CD4-positive, alpha-beta T cell (primary cell): ENCODE results near the gene XPA. TPM values are rescaled to one million over a fixed set of nuclear protein-coding genes. Genes with fewer than 3 reads are reported as not detected.
A peak's percentile ranks its signal among the peaks of the same experiment; 100 is the strongest.

Source experiments
- ATAC-seq: fragments of 200-7000 bp; cut with Tn5 transposase; one replicate; pipeline ENCODE4 v1.10.0; 2022; ENCODE audit warnings: mild to moderate bottlenecking; ENCODE audit not compliant: poor library complexity
- CTCF ChIA-PET: fragments of 350-600 bp; sonication (Branson Sonifier 250); formaldehyde crosslinking; loops from one replicate; lab custom pipeline; 2021; ENCODE audit warnings: antibody characterized with exemption, inconsistent platforms; lab: Charles Lee
- POLR2A ChIA-PET: fragments of 350-600 bp; sonication (Branson Sonifier 250); formaldehyde crosslinking; loops from one replicate; lab custom pipeline; 2021; ENCODE audit warnings: antibody characterized with exemption, inconsistent platforms; lab: Charles Lee
- DNase-seq, 14 experiments: peaks; one replicate each; pipeline ENCODE4 v3.0.0-alpha.2; 2013 to 2020; ENCODE audit warnings: mixed read lengths in 2 of 14
- H3K27ac ChIP-seq, 2 donors: one replicate each; pipeline versions ENCODE4 v1.5.1 to v1.7.0; 2013; ENCODE audit warnings: low read length in 2 of 2, low read depth in 1 of 2, mild to moderate bottlenecking in 1 of 2
- H3K27me3 ChIP-seq, 2 experiments: 1 replicate in 1 of 2; 2 replicates in 1 of 2; pipeline versions ENCODE4 v1.6.1 to v1.7.0; 2013; ENCODE audit warnings: low read length in 2 of 2, control low read depth in 1 of 2, mild to moderate bottlenecking in 1 of 2, moderate library complexity in 1 of 2; ENCODE audit not compliant: insufficient read depth in 2 of 2, control insufficient read depth in 1 of 2
- H3K36me3 ChIP-seq: one replicate; pipeline ENCODE4 v1.6.1; 2013; ENCODE audit warnings: low read length, control low read depth; ENCODE audit not compliant: insufficient read depth
- H3K4me1 ChIP-seq: one replicate; pipeline ENCODE4 v1.6.1; 2013; ENCODE audit warnings: low read length, control low read depth; ENCODE audit not compliant: insufficient read depth
- H3K4me3 ChIP-seq: one replicate; pipeline ENCODE4 v1.5.1; 2013; ENCODE audit warnings: mild to moderate bottlenecking, low read length, moderate library complexity
- H3K9me3 ChIP-seq, 2 experiments: 1 replicate in 1 of 2; 2 replicates in 1 of 2; pipeline versions ENCODE4 v1.6.1 to v1.7.0; 2013; ENCODE audit warnings: low read length in 2 of 2, mild to moderate bottlenecking in 2 of 2, control low read depth in 1 of 2, moderate library complexity in 1 of 2; ENCODE audit not compliant: control insufficient read depth in 1 of 2, insufficient read depth in 1 of 2
- H3K27ac Mint-ChIP-seq: one replicate; pipeline ENCODE4 v1.8.0; 2020; ENCODE audit warnings: mixed read lengths
- H3K27me3 Mint-ChIP-seq: one replicate; pipeline ENCODE4 v1.8.0; 2021; ENCODE audit warnings: mixed read lengths
- H3K36me3 Mint-ChIP-seq: one replicate; pipeline ENCODE4 v1.8.0; 2021; ENCODE audit warnings: low read depth, mixed read lengths
- H3K4me1 Mint-ChIP-seq: one replicate; pipeline ENCODE4 v1.8.0; 2021; ENCODE audit warnings: low read depth, mixed read lengths
- H3K4me3 Mint-ChIP-seq: one replicate; pipeline ENCODE4 v1.8.0; 2020; ENCODE audit warnings: mild to moderate bottlenecking, mixed read lengths
- H3K9me3 Mint-ChIP-seq: one replicate; pipeline ENCODE4 v1.8.0; 2020; ENCODE audit warnings: mixed read lengths
- CTCF ChIP-seq: fragments of 200-600 bp; IDR thresholded peaks from one replicate; pipeline ENCODE4 v1.8.0; 2022; ENCODE audit warnings: antibody characterized with exemption, mild to moderate bottlenecking
- intact Hi-C, 2 experiments: fragments of 100-400 bp; cut with DNase I in 1 of 2; cut with micrococcal nuclease in 1 of 2; formaldehyde crosslinking; loops; one replicate each; pipeline versions ENCODE4 v1.15.1 to v1.9.0; 2023 to 2025; cut with DNase I, micrococcal nuclease
- total RNA-seq, 174 experiments: library from RNA in 2 of 174; stranded (reverse) in 2 of 174; gene quantifications; one replicate each; pipeline ENCODE4 v1.2.3 and lab custom pipeline; 2021 to 2026

Gene XPA
- total RNA-seq, 2 experiments from 2014 or later, result 20.2 to 23.3 TPM

- TF ChIP-seq CTCF, result no peak
- intact Hi-C loops, result no loop called here
- Histone ChIP-seq H3K36me3 (peaks cover 94% of the 10 kb centered on the region), H3K9me3 (no peaks in the 10 kb centered on the region), H3K4me1 (no peaks in the 10 kb centered on the region), H3K27me3 (no peaks in the 10 kb centered on the region), H3K4me3 (no peak overlapping the region), H3K27ac (no peak overlapping the region)
- CTCF ChIA-PET, result no interaction called here
- Mint-ChIP-seq H3K36me3 (peaks cover 96% of the 10 kb centered on the region), H3K27ac (peak overlapping the region; percentile 6), H3K9me3 (no peaks in the 10 kb centered on the region), H3K4me1 (peaks cover 23% of the 10 kb centered on the region), H3K4me3 (no peak overlapping the region), H3K27me3 (no peaks in the 10 kb centered on the region)
- POLR2A ChIA-PET, result no interaction called here
- no peak for ATAC-seq
- DNase-seq, result no peak
Observed at GRCh38 chr9:97665742-97666141, 31.4 kb downstream of the XPA start.

- no peak for ATAC-seq
- no peaks in the 10 kb centered on the region for H3K27me3 Mint-ChIP-seq
- peak overlapping the region; percentile 28 for H3K27ac Mint-ChIP-seq
- ChIA-PET CTCF (interaction anchor here (0.6 kb wide), 1 partner anchor 199 kb away, joined by 3 read pairs; no protein-coding TSS in a partner anchor), POLR2A (no interaction called here)
- intact Hi-C loops, result no loop called here
- DNase-seq, result no peak
- Histone ChIP-seq H3K9me3 (no peaks in the 10 kb centered on the region), H3K27me3 (no peaks in the 10 kb centered on the region), H3K36me3 (peaks cover 92% of the 10 kb centered on the region), H3K27ac (no peak overlapping the region), H3K4me3 (no peak overlapping the region), H3K4me1 (no peaks in the 10 kb centered on the region)
- TF ChIP-seq CTCF, result no peak
- H3K4me3 Mint-ChIP-seq, result no peak overlapping the region
- H3K9me3 Mint-ChIP-seq, result no peaks in the 10 kb centered on the region
- peaks cover 16% of the 10 kb centered on the region for H3K4me1 Mint-ChIP-seq
- peaks cover 96% of the 10 kb centered on the region for H3K36me3 Mint-ChIP-seq
Observed at GRCh38 chr9:97660847-97661246, 36.3 kb downstream of the XPA start.

GRCh38 chr9:97660340-97660739, 36.8 kb downstream of the XPA start:
- no peaks in the 10 kb centered on the region for H3K4me1 ChIP-seq
- no peak for TF ChIP-seq CTCF
- no peaks in the 10 kb centered on the region for H3K27me3 ChIP-seq
- intact Hi-C loops, result no loop called here
- H3K36me3 ChIP-seq, result peaks cover 93% of the 10 kb centered on the region
- no peaks in the 10 kb centered on the region for H3K9me3 ChIP-seq
- ChIA-PET POLR2A (interaction anchor here (0.9 kb wide), 2 partner anchors 20 to 596 kb away, joined by 3 read pairs; no protein-coding TSS in a partner anchor), CTCF (no interaction called here)
- H3K27ac ChIP-seq, result no peak overlapping the region
- ATAC-seq (no peak), DNase-seq (peak in 2 of 14 experiments; percentile 11 to 16)
- Mint-ChIP-seq H3K9me3 (no peaks in the 10 kb centered on the region), H3K27me3 (no peaks in the 10 kb centered on the region), H3K36me3 (peaks cover 96% of the 10 kb centered on the region), H3K4me1 (peaks cover 16% of the 10 kb centered on the region), H3K4me3 (no peak overlapping the region), H3K27ac (peak overlapping the region; percentile 40)
- H3K4me3 ChIP-seq, result no peak overlapping the region
